H1 (cell line): ENCODE results near the gene PNMA6A. TPM values are rescaled to one million over a fixed set of nuclear protein-coding genes. Genes with fewer than 3 reads are reported as not detected.
"Not testable (repeated sequence)": the region's sequence is repeated elsewhere in the genome, so short reads cannot be mapped to it uniquely, and the experiment has no call there.

Experiments used
- CTCF ChIA-PET: fragments of 300-600 bp; sonication (Branson Sonifier 250); formaldehyde crosslinking; loops from one replicate; lab custom pipeline; 2021; ENCODE audit not compliant: partially characterized antibody; lab: Charles Lee
- POLR2A ChIA-PET: fragments of 300-600 bp; sonication (Branson Sonifier 250); formaldehyde crosslinking; loops from one replicate; lab custom pipeline; 2021; ENCODE audit warnings: inconsistent platforms; ENCODE audit not compliant: partially characterized antibody; lab: Charles Lee
- DNase-seq, 2 experiments: peaks; one replicate each; pipeline versions ENCODE4 v3.0.0 to v3.0.0-alpha.2; 2010 to 2022; ENCODE audit warnings: low spot score in 2 of 2, low read depth in 1 of 2, mixed read lengths in 1 of 2
- FAIRE-seq: peaks from 2 replicates; lab custom pipeline; 2011; peaks lifted over from hg19 to GRCh38; lab: Jason Lieb, UNC
- H2AFZ ChIP-seq: 2 replicates; pipeline ENCODE4 v1.8.1; 2012; ENCODE audit warnings: low read length, inconsistent platforms
- H2AK5ac ChIP-seq: 2 replicates; pipeline ENCODE4 v1.6.1; 2013; ENCODE audit warnings: low read depth, low read length
- H2BK120ac ChIP-seq: replicated peaks from 2 replicates; pipeline ENCODE3; 2013; ENCODE audit warnings: low read depth, low read length, inconsistent platforms
- H2BK12ac ChIP-seq: 2 replicates; pipeline ENCODE4 v1.6.1; 2013; ENCODE audit warnings: low read depth, low read length
- H2BK15ac ChIP-seq: 2 replicates; pipeline ENCODE4 v1.6.1; 2013; ENCODE audit warnings: low read length
- H2BK20ac ChIP-seq: 2 replicates; pipeline ENCODE4 v1.6.1; 2013; ENCODE audit warnings: low read length
- H2BK5ac ChIP-seq: 2 replicates; pipeline ENCODE4 v1.6.1; 2013; ENCODE audit warnings: low read depth, low read length
- H3K14ac ChIP-seq: 2 replicates; pipeline ENCODE4 v1.6.1; 2013; ENCODE audit warnings: inconsistent platforms; ENCODE audit not compliant: insufficient read length
- H3K18ac ChIP-seq: 2 replicates; pipeline ENCODE4 v1.6.1; 2013; ENCODE audit warnings: low read length; ENCODE audit errors: extremely low read depth
- H3K23ac ChIP-seq: 2 replicates; pipeline ENCODE4 v1.6.1; 2013; ENCODE audit warnings: inconsistent platforms; ENCODE audit not compliant: insufficient read length
- H3K23me2 ChIP-seq: 2 replicates; pipeline ENCODE4 v1.6.1; 2013; ENCODE audit warnings: low read depth, low read length
- H3K27ac ChIP-seq: 2 replicates; pipeline ENCODE4 v1.6.1; 2011; ENCODE audit warnings: low read depth, low read length, inconsistent platforms
- H3K27me3 ChIP-seq, 4 experiments: replicated peaks in 1 of 4; 1 replicate in 1 of 4; 2 replicates in 3 of 4; pipeline versions ENCODE4 v1.6.1 to v1.8.1; 2011 to 2013; ENCODE audit warnings: low read length in 3 of 4, mild to moderate bottlenecking in 3 of 4, inconsistent platforms in 2 of 4, mixed read lengths in 2 of 4, moderate library complexity in 1 of 4; ENCODE audit not compliant: control insufficient read depth in 3 of 4, insufficient read depth in 3 of 4; ENCODE audit errors: extremely low read depth in 1 of 4
- H3K36me3 ChIP-seq, 4 experiments: 2 replicates each; pipeline versions ENCODE4 v1.6.1 to v1.8.1; 2011 to 2013; ENCODE audit warnings: mild to moderate bottlenecking in 4 of 4, low read length in 3 of 4, moderate library complexity in 2 of 4, control low read depth in 1 of 4, inconsistent platforms in 1 of 4; ENCODE audit not compliant: insufficient read depth in 4 of 4, control insufficient read depth in 2 of 4
- H3K4ac ChIP-seq: replicated peaks from 2 replicates; pipeline ENCODE3; 2013; ENCODE audit warnings: low read length, low read depth, mixed read lengths, inconsistent platforms; ENCODE audit not compliant: insufficient read length
- H3K4me1 ChIP-seq, 4 experiments: replicated peaks in 1 of 4; 1 replicate in 1 of 4; 2 replicates in 3 of 4; pipeline versions ENCODE4 v1.6.1 to v1.8.1; 2011 to 2013; ENCODE audit warnings: low read length in 3 of 4, inconsistent platforms in 2 of 4, mixed read lengths in 1 of 4; ENCODE audit not compliant: insufficient read depth in 4 of 4, control insufficient read depth in 3 of 4
- H3K4me2 ChIP-seq, 2 experiments: 2 replicates each; pipeline versions ENCODE4 v1.6.1 to v1.8.1; 2011 to 2013; ENCODE audit warnings: low read depth in 2 of 2, low read length in 2 of 2, control low read depth in 1 of 2, inconsistent platforms in 1 of 2, mild to moderate bottlenecking in 1 of 2; ENCODE audit not compliant: insufficient read depth in 1 of 2
- H3K4me3 ChIP-seq, 4 experiments: fragments of 200-600, 300-600 bp in 1 of 4; sonication (generic), shearing (Covaris generic), sonication (Bioruptor Twin) in 1 of 4; 2 replicates each; pipeline versions ENCODE4 v1.5.1 to v1.8.1; 2011 to 2016; ENCODE audit warnings: low read length in 4 of 4, low read depth in 3 of 4, control low read depth in 2 of 4, inconsistent platforms in 2 of 4, mild to moderate bottlenecking in 2 of 4, mixed read lengths in 1 of 4, moderate library complexity in 1 of 4; ENCODE audit not compliant: insufficient read depth in 2 of 4; ENCODE audit errors: extremely low read depth in 1 of 4
- H3K56ac ChIP-seq: replicated peaks from 2 replicates; pipeline ENCODE3; 2013; ENCODE audit warnings: low read depth, mild to moderate bottlenecking, mixed read lengths, low read length, inconsistent platforms; ENCODE audit not compliant: insufficient read length
- H3K79me1 ChIP-seq: 2 replicates; pipeline ENCODE4 v1.6.1; 2013; ENCODE audit warnings: low read depth, low read length, control low read depth
- H3K79me2 ChIP-seq, 2 experiments: 2 replicates each; pipeline versions ENCODE4 v1.6.1 to v1.8.1; 2012 to 2013; ENCODE audit warnings: low read length in 2 of 2, mild to moderate bottlenecking in 2 of 2, inconsistent platforms in 1 of 2; ENCODE audit not compliant: insufficient read depth in 2 of 2, control insufficient read depth in 1 of 2
- H3K9ac ChIP-seq, 4 experiments: replicated peaks in 1 of 4; 1 replicate in 1 of 4; 2 replicates in 3 of 4; pipeline versions ENCODE4 v1.6.1 to v1.8.1; 2011 to 2013; ENCODE audit warnings: low read depth in 3 of 4, low read length in 3 of 4, control low read depth in 2 of 4, mild to moderate bottlenecking in 2 of 4, moderate library complexity in 2 of 4, inconsistent platforms in 1 of 4; ENCODE audit errors: extremely low read depth in 1 of 4
- H3K9me3 ChIP-seq, 2 experiments: 2 replicates each; pipeline versions ENCODE4 v1.6.1 to v1.8.1; 2012 to 2013; ENCODE audit warnings: mild to moderate bottlenecking in 2 of 2, moderate library complexity in 2 of 2, control low read depth in 1 of 2, inconsistent platforms in 1 of 2, low read depth in 1 of 2, low read length in 1 of 2, mixed read lengths in 1 of 2; ENCODE audit not compliant: insufficient read depth in 2 of 2
- H4K20me1 ChIP-seq, 2 experiments: replicated peaks in 1 of 2; 2 replicates each; pipeline versions ENCODE3 to v1.8.1; 2011 to 2013; ENCODE audit warnings: inconsistent platforms in 2 of 2, low read length in 2 of 2, mild to moderate bottlenecking in 1 of 2; ENCODE audit not compliant: insufficient read depth in 2 of 2, control insufficient read depth in 1 of 2
- H4K5ac ChIP-seq: 2 replicates; pipeline ENCODE4 v1.6.1; 2013; ENCODE audit warnings: low read length, low read depth, mixed read lengths, inconsistent platforms; ENCODE audit not compliant: insufficient read length
- H4K8ac ChIP-seq: 2 replicates; pipeline ENCODE4 v1.8.0; 2013; ENCODE audit warnings: mild to moderate bottlenecking, moderate library complexity, low read length, inconsistent platforms; ENCODE audit not compliant: insufficient read depth; ENCODE audit errors: extremely low read depth
- H4K91ac ChIP-seq: replicated peaks from 2 replicates; pipeline ENCODE3; 2013; ENCODE audit warnings: low read length, mixed read lengths, inconsistent platforms; ENCODE audit not compliant: insufficient read length
- WGBS, 2 experiments: shearing (Covaris generic) in 1 of 2; methylation state at CpG; one replicate each; pipeline versions ENCODE4 v1.1.6 to v1.1.7; 2013 to 2015; ENCODE audit warnings: low lambda C conversion rate in 2 of 2, mixed read lengths in 2 of 2, inconsistent platforms in 1 of 2, low coverage in 1 of 2, missing lambda C conversion rate in 1 of 2; ENCODE audit not compliant: insufficient replicate concordance in 2 of 2, insufficient coverage in 1 of 2, insufficient read length in 1 of 2; ENCODE audit errors: extremely low coverage in 1 of 2, missing lambda C conversion rate in 1 of 2; 5-methylcytosine and 5-hydroxymethylcytosine counted together
- polyA plus RNA-seq, 7 experiments: library from polyadenylated mRNA; depleted of rRNA in 3 of 7; stranded (reverse) in 5 of 7; unstranded in 2 of 7; fragments of >200 nt in 5 of 7; fragments of 200-250 nt in 2 of 7; gene quantifications; 1 replicate in 5 of 7; 2 replicates in 1 of 7; 4 replicates in 1 of 7; pipeline versions ENCODE4 v1.2.1 to v1.2.3, GENCODE V29; 2011 to 2013; ENCODE audit warnings: missing spikeins in 2 of 7, mixed read lengths in 2 of 7
- total RNA-seq: library from RNA; stranded (reverse); fragmentation: NEBNext Ultra II Directional; extraction: Animal tissue kit (Norgen Biotek cat#: 25700); gene quantifications from 2 replicates; pipeline ENCODE4 v1.2.1, GENCODE V29; 2021

The PNMA6A gene
- total and polyA plus RNA-seq, 2 of the 8 experiments (the other 6 are each of a cell fraction or from before 2014, with no cell fraction given), result 2.2 to 5.7 TPM

- H2BK120ac ChIP-seq, H3K14ac ChIP-seq, CTCF ChIA-PET, H2BK12ac ChIP-seq, DNase-seq, H4K8ac ChIP-seq, H2BK15ac ChIP-seq, H3K27me3 ChIP-seq, H3K4me1 ChIP-seq, FAIRE-seq, H2AFZ ChIP-seq, H3K23me2 ChIP-seq, H2BK20ac ChIP-seq, H3K56ac ChIP-seq, H3K4me2 ChIP-seq, H2AK5ac ChIP-seq, H3K18ac ChIP-seq, H3K4me3 ChIP-seq, H3K79me2 ChIP-seq, H3K9ac ChIP-seq, H2BK5ac ChIP-seq, H4K5ac ChIP-seq, H4K20me1 ChIP-seq, H3K27ac ChIP-seq, POLR2A ChIA-PET, H3K4ac ChIP-seq, H4K91ac ChIP-seq, H3K23ac ChIP-seq, H3K36me3 ChIP-seq, H3K79me1 ChIP-seq, H3K9me3 ChIP-seq: not testable (repeated sequence)
- no CpG with 5 or more reads among the region's 12 CpGs for WGBS, 2 experiments
These were observed 5.9 kb upstream of the PNMA6A start for GRCh38 chrX:153066402-153066801.

- H3K14ac ChIP-seq, H2BK15ac ChIP-seq, H3K9ac ChIP-seq, H3K9me3 ChIP-seq, H3K27me3 ChIP-seq, H3K23ac ChIP-seq, H4K91ac ChIP-seq, FAIRE-seq, POLR2A ChIA-PET, H4K20me1 ChIP-seq, H3K27ac ChIP-seq, H3K23me2 ChIP-seq, H3K4ac ChIP-seq, H2BK5ac ChIP-seq, H4K5ac ChIP-seq, H3K79me2 ChIP-seq, H3K36me3 ChIP-seq, H3K4me1 ChIP-seq, H2AFZ ChIP-seq, H3K79me1 ChIP-seq, H3K4me2 ChIP-seq, H4K8ac ChIP-seq, H3K4me3 ChIP-seq, H2BK12ac ChIP-seq, CTCF ChIA-PET, H2BK20ac ChIP-seq, H3K56ac ChIP-seq, DNase-seq, H2AK5ac ChIP-seq, H2BK120ac ChIP-seq, H3K18ac ChIP-seq: not testable (repeated sequence)
- no CpG with 5 or more reads among the region's 29 CpGs for WGBS, 2 experiments
These were observed 1.1 kb downstream of the PNMA6A start for GRCh38 chrX:153073331-153073730.
